GM19328 (cell line): ENCODE data around the gene LRP8.

Experiments
- ATAC-seq: cut with Tn5 transposase; IDR thresholded peaks from one replicate; pipeline ENCODE4 v1.9.1; 2021; ENCODE audit warnings: mild to moderate bottlenecking, moderate library complexity; ENCODE audit not compliant: unreplicated experiment

Gene LRP8

GRCh38 chr1:53328009-53328461, at the start of gene LRP8:
Gene LRP8, minus strand, starts transcription at chr1:53328070. Its CDS starts 158 bp downstream, at chr1:53327912.
- peak; percentile 41 for ATAC-seq

DNA sequence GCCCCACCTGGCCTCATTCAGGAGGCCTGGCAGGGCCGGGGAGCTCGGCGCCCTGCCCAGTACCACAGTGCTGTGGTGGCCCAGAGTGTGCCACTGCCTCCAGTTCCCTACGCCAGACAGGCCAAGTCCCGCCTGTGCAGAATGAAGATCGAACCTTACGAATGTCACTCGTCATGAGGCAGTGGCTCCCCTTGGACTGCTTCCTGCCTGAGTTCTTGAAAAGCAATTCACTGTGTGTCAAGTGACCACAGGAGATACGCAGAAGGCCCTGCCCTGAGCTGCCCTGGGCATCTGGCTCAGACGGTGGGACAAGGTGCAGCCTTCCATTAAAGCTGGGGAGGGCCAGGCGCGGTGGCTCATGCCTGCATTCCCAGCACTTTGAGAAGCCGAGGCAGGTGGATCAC, 49.6 kb upstream of the LRP8 start:
- no peak for ATAC-seq

DNA sequence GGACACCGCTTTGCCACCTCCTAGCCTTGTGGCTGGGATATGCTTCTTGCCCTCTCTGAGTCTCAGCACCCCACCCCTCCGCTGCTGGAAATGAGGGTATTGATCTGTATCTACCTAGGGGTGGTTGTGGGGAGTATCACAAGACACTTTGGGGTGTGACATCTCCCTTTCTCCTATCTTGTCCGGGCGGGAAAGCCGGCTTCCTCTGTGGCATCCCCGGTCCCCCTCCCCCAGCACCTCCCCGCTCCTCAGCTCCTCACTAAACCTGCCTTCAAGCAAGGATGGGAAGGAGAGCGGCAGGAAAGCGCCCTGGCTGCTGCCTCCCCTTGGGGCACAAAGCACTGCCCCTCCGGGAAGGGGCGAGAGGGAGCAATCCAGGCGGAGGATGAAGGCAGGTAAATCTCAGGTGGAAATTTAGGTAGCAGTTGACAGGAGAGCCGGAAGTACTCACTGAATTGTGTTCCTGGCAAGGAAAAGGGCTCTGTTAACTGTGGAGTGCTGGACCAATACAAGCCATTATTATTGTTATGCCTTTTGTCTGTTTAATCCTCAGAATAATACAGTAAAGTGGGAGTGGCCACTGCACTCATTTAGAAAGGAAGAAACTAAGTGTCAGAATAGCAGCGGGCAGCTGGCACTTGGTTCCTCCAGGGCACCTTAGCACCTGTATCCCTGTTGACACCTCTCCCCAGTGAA, 49.0 kb upstream of the LRP8 start:
- ATAC-seq: no peak

DNA sequence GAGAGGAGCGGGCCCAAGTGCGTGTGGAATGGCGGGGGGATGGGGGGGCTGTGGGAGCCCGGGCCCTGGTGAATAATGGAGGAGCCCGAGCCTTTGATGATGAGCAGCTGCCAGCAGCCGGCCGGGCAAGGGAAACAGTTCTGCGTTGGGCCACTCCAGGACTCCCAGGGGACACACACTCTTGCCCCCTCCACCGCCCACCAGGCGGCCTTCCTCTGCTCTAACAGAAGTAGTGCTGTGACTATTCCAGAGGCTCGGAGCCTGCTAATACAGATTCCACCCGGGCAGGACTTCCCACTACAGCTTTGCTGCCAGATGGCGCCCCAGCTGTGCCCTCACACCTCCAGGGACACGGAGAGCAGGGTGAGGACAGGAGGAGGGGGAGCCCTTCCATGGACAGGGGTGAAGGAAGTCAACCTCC, 48.2 kb upstream of the LRP8 start:
- no peak for ATAC-seq

DNA sequence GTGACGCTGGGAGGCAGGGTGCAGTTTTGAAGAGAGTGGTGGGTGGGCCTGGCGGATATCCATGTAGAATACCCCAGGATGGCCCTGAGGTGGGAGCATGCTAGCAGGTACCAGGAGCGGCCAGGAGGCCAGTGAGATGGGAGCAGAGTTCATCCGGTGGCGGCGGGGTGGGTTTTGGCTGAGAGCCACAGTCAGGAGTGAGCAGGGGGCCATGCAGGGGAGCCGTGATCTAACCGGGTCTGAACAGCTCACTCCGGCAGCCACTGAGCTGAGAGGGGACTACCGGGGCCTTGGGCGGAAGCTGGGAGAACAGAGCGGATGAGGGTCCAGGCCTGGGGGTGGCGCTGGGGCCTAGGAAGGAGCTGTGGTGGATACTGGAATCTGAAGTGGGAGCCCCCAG, 47.6 kb upstream of the LRP8 start:
- ATAC-seq: no peak

DNA sequence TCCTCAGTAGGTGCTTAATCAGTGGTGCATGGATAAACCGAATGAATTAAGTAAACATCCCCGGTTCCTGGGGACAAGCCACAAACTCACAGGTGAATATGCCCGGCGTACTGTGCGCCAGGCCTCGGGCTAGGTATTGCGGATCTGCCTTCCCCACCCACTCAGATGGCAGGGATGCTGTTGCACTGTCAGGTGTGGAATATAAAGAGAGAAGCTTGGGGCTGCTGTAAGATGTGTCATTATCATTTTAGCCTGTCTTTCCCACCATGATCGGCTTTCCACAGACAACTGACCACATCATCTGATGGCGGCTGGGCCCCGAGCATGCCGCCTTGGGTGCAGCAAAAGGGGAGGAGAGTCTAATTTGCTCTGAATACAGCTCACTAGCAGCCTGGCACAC, 45.4 kb upstream of the LRP8 start:
- ATAC-seq: no peak

GRCh38 chr1:53372501-53372951, 44.7 kb upstream of the LRP8 start:
- ATAC-seq: no peak

DNA sequence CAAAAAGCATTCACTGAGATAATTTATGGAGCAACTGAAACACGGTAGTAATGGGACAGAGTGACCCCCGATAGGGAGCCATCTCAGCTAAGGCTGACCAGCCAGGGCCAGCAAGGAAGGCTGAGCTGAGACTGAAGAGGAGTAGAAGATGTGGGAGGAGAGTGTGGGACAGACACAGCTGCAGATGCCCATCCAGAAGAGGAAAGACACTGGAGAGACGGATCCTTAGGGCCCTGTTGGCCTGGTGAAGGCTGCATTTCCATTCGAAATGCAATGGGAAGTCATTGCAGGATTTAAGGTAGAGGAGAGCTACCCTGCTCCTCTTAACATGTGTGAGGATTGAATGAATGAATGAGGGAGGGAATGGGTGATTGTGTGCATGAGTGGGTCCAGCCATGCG, 44.0 kb upstream of the LRP8 start:
- ATAC-seq: no peak

DNA sequence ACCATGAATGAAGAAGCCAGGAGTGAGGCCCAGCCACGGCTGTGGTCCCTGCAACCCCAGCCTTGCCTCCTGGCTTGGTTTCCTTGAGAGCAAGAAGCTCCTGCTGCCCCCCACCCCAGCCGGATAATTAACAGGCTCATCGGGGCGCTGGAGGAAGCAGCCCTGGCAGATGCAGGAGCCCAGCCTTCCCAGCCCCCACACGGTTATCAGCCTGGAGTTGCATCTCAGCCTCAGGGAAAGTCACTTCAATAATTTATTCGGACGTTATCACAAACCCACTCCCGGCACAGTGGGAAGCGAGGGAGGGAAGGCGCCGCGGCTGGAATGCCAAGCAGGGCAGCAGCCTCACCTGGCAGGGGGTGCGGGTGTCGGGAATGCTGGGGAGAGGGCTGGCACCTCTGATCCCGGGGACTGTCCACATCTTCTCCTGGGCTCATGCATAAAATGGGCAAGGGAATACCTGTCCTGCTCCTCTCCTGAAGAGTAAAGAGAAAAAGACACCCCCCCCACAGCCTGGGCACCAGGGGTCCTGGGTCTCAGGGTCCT, 43.3 kb upstream of the LRP8 start:
- no peak for ATAC-seq

DNA sequence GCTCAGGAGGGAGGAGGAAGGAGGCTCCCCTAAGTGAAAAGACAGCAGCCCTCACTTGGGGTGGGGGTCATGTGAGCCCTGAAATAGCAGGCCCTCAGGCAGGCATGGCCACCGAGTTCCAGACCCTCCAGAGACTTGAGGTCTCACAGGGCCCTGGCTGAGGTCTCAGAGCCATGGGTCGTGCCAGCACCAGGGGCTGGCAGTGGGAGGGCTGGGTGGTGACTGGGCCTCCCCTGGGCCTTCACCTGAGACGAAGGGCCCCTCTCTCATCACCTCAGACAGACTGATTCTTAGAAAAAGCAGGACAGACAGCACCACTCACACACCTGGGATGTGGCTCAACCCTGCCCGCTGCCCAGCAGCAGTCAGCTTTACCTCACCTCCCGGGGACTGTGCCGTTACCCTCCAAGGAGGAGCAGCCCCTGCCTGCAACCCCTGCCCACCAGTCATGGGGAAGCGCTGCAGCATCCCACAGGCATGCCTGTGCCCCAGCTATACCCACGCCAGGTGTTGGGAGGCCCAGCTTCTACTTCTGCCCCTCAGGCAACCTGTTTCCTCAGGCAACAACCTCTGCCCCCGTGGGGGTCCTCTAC, 42.6 kb upstream of the LRP8 start:
- ATAC-seq: no peak

- ATAC-seq: no peak
Observed at GRCh38 chr1:53369761-53370160, 41.9 kb upstream of the LRP8 start.

- no peak for ATAC-seq
Observed at GRCh38 chr1:53369034-53369750, 41.3 kb upstream of the LRP8 start.

- no peak for ATAC-seq
Observed at GRCh38 chr1:53368314-53369033, 40.6 kb upstream of the LRP8 start.

- peak; percentile 82 for ATAC-seq
Observed at GRCh38 chr1:53367503-53368313, 39.8 kb upstream of the LRP8 start.

DNA sequence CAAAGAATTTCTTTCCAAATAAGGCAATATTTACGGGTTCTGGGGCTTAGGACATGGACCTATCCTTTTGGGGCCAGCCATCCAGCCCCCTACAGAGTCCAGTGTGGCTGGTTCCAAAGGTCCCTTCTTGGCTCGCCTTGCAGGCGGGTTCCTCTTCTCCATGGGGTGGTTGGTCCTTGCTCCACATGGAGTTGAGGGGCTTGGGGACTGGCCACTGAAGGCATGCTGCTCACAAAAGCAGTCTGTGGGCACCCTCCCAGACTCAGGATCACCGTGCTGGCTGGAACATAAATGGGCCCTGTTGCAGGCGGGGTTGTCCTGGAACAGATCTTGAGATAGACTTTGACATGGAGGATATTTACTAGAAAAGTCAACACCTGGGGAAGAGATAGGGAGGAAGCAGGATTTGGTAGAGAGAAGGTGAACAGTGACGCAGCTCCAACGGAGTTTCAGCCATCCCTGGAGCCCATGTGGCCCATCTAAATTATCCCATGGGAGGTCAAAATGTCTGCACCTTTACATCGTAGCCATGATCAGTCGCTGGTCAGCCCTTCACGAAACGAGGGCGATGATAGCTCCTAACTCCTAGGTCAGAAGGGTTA, 39.1 kb upstream of the LRP8 start:
- no peak for ATAC-seq

DNA sequence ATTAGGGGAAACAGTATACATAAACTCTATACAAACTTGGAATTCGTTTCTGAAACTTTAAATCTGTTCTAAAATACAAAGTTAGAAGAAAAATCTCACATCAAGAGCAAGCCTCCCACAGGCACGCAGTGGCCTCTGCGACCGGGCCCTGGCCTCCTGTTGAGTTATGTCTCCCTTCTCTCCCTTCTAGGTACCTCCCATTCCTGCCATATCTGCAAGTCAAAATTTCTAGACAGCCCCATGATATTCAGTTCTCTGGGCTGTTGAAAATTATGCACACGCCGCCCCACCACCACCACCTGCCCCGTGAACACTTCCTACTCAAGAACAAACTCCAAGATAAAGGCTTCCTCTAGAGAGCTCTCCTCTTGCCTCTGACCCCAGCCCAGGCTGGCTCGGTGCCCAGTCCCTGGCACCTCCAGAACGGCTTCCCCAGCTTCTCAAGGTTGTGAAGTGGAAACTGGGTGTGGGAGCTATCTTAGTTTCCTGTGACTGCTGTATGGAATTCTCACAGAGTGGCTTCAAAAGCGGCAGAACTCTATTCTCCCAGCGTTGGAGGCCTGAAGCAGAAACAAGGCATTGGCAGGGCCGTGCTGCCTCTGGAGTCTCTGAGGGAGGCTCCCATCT, 37.7 kb upstream of the LRP8 start:
- ATAC-seq: no peak

DNA sequence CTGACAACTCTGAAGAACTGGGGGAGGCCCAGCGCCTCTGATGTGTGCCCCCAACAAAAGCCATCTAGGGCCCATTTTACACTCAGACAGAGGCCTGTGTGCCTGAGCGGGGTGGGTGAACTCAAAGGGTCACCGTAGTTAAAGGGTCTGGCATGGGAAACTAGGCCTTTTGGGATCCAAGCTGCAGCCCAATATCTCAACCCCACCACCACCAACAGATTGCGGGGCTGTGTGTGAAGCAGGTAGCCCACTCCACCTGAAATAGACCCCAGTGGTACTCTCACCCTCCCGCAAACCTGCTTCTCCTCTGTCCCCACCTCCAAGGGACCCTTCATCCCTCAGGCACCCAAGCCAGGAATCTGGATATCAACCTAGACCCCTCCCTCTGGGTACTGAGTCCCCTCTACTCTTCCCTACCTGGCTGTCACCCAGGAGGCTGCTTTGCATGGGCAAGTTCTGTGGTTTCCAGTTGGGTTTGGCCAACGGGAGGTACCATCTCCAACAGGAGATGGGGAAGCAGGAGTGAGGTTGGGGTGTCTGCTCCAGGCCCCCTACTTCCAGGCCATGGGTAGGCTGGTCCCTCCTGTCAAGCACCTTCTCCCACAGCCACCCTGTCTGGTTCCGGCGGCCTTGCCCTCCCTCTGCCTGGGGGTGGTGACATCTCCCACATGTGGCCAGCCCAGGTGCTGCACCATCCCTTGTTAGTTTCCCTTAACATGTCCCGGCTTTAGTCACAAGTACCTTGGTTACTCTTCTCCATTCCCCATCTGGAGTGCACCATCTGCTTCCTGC, 35.2 kb upstream of the LRP8 start:
- ATAC-seq: no peak

GRCh38 chr1:53362270-53362669, 34.4 kb upstream of the LRP8 start:
- no peak for ATAC-seq

DNA sequence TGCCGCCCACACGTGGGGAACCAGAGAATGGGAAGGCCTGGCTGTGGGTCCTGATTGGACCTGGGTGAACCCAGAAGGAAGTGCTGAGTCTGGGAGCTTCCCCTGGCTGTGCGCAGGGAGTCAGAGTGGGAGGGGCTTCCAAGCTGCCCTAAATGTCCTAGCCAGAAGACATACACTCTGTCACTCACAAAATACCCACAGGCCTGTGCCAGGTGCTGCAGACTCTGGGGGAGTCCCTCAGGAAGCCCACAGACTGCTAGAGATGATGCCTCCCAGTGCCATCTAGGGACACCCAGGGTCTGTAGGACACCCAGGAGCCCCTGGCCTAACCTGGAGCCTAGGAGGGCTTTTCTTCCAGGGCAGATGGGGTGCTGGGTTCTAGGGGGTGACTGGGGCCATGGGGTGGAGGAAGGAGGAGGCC, 33.7 kb upstream of the LRP8 start:
- no peak for ATAC-seq
